Epithelial cell of alveolus of lung (primary cell): ENCODE data around the gene CCDC191. TPM values are rescaled to one million over a fixed set of nuclear protein-coding genes. Genes with fewer than 3 reads are reported as not detected.

Experiments
- total RNA-seq: library from RNA; depleted of rRNA; stranded (reverse); fragments of >200 nt; gene quantifications from 2 replicates; pipeline ENCODE4 v1.2.1, GENCODE V29; 2015

CCDC191 gene
- 0.56 and 0.65 TPM in 2 replicates for total RNA-seq

DNA sequence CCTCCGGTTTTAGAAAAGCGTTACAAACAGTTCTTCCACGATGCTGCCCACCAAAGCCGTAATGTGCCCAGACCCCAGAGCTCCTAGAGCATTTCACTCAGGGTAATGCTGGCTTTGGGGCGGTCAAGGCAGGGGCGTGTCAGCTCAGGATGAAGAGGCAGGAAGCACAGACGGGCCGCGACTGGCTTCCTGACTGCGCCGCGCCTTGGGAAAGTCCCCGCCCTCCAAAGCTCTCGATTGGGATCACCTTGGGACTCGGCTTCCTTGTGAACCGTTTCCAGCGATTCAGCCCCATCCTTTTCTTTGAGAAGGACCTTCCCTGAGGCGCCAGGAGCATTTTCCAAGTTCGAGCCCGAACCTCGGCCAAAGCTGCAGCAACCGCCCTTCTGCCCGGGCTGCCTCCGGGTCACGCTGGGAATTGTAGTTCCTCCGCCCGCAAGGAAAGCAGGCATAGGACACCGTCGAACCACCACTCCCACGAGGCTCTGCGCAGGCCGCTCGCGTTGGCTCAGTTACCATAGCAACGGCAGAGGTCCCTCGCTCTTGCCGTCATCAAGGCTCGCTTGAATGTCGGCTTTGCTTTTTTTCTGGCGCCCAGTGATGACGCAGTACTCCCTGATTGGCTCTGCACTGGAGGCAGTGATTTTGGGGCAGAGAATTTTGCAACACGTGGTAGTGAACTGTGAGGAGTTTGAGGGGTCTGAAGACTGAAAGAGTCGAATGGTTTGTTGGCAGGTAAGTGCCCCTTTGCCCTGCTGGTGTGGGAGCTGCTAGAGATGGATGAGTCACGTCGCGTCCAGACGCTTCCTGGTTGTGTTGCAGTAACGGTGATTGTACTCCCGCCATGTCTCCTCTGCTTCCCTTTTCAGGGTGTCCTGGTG, at the start of gene CCDC191, which contains the start of gene QTRT2:
Gene CCDC191 (minus strand): TSS at position 397 of the 881 bp plus-strand sequence. CDS start 60 bp downstream, at position 337.
Gene QTRT2 (plus strand): TSS at position 608 of the 881 bp plus-strand sequence. CDS start 8,521 bp downstream, outside the sequence.

DNA sequence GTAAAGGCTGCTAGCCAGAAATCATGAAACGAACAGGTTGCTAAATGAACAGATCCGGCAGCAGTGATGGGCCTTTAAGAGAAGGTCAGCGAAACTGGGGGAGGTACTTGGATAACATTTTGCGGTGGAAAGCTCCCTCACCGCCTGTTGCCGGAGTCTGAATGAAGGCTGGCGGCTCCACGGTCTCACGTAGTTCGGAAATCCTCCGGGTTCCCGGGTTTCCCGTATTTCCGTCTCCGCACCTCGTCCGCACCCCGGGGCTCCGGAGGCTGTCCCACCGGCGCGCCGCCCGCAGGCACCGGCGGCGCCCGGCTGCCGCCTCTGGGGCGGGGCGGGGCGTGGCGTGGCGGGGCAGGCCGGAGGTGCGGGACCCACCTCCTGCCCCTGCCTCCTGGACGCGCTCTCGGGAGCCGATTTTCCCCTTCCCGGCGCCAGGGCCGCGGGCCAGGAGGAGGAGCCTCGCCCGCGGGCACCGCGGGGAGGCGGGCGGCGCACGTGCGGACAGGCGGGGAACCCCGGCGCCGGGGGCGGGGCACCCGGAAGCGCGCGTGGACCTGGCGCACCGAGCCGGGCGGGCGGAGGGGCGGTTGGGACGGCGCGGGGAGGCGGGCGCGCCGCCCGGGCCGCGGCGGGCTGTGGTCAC, 108.8 kb downstream of the CCDC191 start, which contains the start of gene ZDHHC23:
Gene ZDHHC23 (plus strand): TSS at position 642 of the 643 bp plus-strand sequence. CDS start 790 bp downstream, outside the sequence.

Other genes starting within 250 kb of the CCDC191 start
- 4.6 and 6.7 TPM in 2 replicates for gene GRAMD1C, start 217.7 kb downstream of the CCDC191 start, total RNA-seq
- gene ZDHHC23, start 108.5 kb downstream of the CCDC191 start, total RNA-seq: 0.39 TPM in 1 of 2 replicates, not detected in the other
- 5.7 and 11.8 TPM in 2 replicates for gene QTRT2, start 211 bp upstream of the CCDC191 start, total RNA-seq
- not detected in 2 replicates for gene DRD3, start 122.5 kb upstream of the CCDC191 start, total RNA-seq
- gene ZNF80, start 181.1 kb upstream of the CCDC191 start, total RNA-seq: not detected in 2 replicates
- gene TIGIT, start 237.5 kb upstream of the CCDC191 start, total RNA-seq: not detected in 2 replicates